GM18511 (cell line): ENCODE data around the gene BARHL1.

Experiments used
- ATAC-seq: cut with Tn5 transposase; IDR thresholded peaks from one replicate; pipeline ENCODE4 v1.9.1; 2021; ENCODE audit warnings: mild to moderate bottlenecking, moderate library complexity; ENCODE audit not compliant: unreplicated experiment

The BARHL1 gene

DNA sequence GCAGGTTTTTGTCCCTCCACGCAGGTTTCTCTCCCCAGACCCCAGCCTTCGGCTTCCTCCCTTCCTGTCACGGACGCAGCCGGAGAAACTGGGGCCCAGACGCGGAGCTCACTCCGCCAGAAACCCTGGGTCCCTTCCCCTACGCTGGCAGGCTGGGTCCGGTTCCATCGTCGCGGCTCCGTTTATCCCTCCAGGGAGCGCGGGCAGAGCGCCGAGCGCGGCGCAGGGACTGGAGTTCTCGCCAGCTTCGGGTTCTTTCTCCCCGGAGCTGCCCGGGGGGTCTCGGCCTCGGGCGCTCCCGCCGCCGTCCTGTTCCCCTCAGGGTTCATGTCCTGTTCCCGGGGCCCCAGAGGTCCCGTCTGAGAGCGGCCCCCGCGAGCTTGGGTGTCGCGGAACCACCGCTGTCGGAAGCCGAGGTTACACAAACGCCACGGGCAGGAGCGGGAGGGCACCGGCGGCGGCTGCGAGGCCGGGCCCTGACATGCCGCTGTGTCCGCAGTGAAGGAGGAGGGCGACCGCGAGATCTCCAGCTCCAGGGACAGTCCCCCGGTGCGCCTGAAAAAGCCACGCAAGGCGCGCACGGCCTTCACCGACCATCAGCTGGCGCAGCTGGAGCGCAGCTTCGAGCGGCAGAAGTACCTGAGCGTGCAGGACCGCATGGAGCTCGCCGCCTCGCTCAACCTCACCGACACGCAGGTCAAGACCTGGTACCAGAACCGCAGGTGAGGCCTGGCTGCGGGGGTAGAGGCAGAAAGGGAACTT is 4.6 kb downstream of the BARHL1 start:
- no peak for ATAC-seq

DNA sequence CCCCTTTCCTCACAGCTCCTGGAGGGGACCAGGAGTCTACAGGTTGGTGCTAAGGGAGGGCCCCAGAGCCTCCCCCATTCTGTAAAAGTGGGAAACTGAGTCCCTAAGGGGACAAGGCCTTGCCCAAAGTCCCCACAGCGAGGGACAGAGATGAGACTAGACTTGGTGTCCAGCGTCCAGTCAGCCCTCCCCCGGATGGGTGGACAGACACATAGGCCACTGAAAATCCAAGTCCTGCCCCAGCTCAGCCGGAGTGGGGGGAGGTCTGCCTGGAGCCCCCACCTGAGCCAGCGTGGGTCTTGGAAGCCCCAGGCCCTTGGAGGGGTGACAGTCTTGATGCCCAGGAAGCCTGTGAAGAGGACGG is 5.2 kb downstream of the BARHL1 start:
- ATAC-seq: no peak

GRCh38 chr9:132588098-132588497 is 5.7 kb downstream of the BARHL1 start:
- no peak for ATAC-seq

GRCh38 chr9:132588501-132589147 is 6.2 kb downstream of the BARHL1 start:
- ATAC-seq: no peak

DNA sequence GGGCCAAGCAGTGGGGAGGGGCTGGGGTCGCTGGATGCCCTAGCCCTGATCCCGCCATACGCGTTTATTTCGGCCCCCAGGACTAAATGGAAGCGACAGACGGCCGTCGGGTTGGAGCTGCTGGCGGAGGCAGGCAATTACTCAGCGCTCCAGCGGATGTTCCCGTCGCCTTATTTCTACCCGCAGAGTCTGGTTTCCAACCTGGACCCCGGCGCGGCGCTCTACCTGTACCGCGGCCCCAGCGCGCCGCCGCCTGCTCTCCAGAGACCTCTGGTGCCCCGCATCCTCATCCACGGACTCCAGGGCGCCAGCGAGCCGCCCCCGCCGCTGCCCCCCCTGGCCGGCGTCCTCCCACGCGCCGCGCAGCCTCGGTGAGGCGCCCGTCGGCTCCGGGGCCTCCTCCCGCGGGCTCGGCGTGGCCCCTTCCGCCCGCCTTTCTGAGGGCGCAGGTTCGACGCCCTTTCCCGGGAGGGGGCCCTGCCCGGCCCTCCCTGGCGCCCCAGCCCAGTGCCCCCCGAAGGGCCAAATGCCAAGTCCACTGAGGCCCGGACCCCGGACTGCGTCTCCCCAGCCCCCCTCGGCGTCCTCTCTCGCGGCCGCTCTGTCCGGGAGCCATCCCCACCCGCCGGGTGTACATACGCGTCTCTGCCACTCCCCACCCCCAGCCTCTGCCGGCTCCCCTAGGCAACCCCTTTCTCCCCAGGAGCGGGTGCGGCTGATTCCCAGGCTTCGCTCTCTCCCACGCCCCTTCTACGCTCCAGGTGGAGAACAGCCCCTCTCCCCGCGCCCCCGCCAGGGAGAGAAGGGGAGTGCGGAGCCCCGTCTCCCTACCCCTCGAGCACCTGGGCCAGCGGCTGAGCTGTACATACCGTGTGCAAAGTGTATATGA is 7.0 kb downstream of the BARHL1 start:
- ATAC-seq: no peak

DNA sequence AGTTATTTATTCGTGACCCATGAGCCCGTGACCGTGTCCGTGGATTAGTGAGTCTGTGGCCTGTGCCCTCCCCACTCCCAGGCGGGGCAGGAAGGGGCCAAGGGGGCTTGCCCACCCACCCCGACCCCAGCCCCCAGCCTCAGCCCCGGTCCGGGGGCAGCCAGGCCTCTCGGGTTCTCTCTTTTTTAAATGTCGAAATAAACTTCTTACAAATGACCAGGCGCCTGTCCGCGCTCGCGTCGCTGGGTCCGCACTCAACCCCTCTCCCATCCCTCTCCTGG is 7.6 kb downstream of the BARHL1 start:
- ATAC-seq: no peak

- ATAC-seq: no peak
These were observed 8.1 kb downstream of the BARHL1 start for GRCh38 chr9:132590318-132591182.

- ATAC-seq: no peak
These were observed 8.8 kb downstream of the BARHL1 start for GRCh38 chr9:132591244-132591643.

- no peak for ATAC-seq
These were observed 9.4 kb downstream of the BARHL1 start for GRCh38 chr9:132591751-132592314.

GRCh38 chr9:132592451-132592850 is 10.0 kb downstream of the BARHL1 start:
- no peak for ATAC-seq

- ATAC-seq: no peak
These were observed 12.0 kb downstream of the BARHL1 start for GRCh38 chr9:132594412-132594811.

DNA sequence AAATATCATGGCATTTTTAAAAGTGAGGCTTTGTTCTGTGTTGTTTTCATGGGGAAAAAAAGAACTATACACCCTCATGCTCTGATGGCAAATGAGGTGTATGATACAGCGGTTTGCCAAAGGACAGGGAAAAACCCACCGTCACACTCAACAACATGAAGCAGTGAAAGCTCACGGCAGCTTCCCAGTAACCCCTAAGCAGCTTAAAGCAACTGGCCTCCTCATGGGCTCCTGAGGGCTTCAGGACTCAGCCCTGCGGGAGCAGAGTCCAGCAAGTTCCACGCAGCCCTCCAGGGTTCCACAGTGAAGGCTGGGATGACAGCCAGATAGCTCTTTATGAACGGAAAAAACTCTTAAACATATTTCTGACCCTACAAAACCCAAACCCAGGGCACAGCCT is 12.9 kb downstream of the BARHL1 start:
- no peak for ATAC-seq

DNA sequence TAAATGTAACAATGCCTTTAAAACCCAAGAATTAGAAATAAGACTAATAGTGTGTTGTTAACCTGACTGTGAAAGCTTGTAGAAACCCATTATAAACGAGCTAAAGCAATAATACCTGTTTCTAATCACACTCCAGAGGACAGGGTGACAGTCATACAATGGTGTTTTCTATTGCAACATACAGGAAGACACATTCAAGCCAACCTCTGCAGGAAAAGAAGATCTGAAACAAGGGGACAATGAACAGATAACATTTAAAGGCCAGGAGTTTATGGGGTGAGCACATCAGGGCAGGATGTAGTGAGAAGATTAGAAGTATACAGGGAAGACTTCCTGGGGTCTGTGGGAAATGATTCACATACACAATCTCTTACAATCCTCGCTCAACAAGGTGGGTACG is 13.8 kb downstream of the BARHL1 start:
- ATAC-seq: no peak

DNA sequence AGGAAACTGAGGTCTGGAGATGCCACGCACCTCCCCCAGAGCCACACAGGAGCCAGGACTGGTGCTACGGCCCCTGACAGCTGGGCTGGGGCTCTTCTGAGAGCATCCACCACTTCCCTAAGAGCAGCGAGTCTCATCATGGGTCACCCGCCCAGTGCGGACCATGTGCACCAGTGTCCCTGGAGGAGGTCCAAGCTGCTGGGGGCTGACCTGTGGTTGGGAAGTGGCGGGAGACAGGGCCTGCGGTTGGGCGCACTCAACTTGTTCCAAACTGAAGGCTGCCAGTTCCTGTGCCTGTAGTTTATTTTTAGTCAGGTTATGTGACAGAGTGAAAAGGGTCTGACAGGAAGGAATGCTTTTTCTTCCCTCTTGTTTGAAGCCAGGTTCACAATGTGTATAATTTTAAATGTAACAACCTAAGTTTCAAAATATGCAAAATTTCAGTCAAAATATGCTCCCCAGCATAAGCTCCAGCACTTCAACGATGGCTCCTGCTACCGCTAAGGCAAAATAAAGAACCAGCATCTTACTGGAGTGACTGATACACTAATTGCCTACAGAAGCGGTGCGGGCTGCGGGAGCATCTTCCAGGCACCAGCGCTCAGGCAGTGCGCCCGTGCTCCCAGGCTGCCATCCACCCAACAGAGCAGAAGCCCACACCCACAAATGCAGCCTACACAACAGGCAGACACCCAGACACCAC is 14.8 kb downstream of the BARHL1 start:
- ATAC-seq: no peak

- ATAC-seq: no peak
These were observed 18.0 kb downstream of the BARHL1 start for GRCh38 chr9:132600326-132600984.

GRCh38 chr9:132602207-132602606 is 19.8 kb downstream of the BARHL1 start:
- ATAC-seq: no peak

GRCh38 chr9:132605387-132605786 is 23.0 kb downstream of the BARHL1 start:
- no peak for ATAC-seq

- ATAC-seq: no peak
These were observed 23.7 kb downstream of the BARHL1 start for GRCh38 chr9:132606066-132606465.

- ATAC-seq: no peak
These were observed 26.8 kb downstream of the BARHL1 start for GRCh38 chr9:132609184-132609583.

GRCh38 chr9:132609829-132610228 is 27.4 kb downstream of the BARHL1 start:
- no peak for ATAC-seq
